GM21717 (cell line): ENCODE measurements around the gene KAT2A.

Source experiments
- ATAC-seq: cut with Tn5 transposase; IDR thresholded peaks from one replicate; pipeline ENCODE4 v1.9.1; 2021; ENCODE audit warnings: mild to moderate bottlenecking, moderate library complexity; ENCODE audit not compliant: unreplicated experiment

The KAT2A gene

GRCh38 chr17:42096360-42097111 is 24.6 kb downstream of the KAT2A start:
- no peak for ATAC-seq

- ATAC-seq, result no peak
Observed at GRCh38 chr17:42094375-42095069, 26.6 kb downstream of the KAT2A start.

- no peak for ATAC-seq
Observed at GRCh38 chr17:42092939-42093338, 28.2 kb downstream of the KAT2A start.

- no peak for ATAC-seq
Observed at GRCh38 chr17:42090964-42091790, 30.0 kb downstream of the KAT2A start.

GRCh38 chr17:42088736-42089135 is 32.4 kb downstream of the KAT2A start:
- ATAC-seq, result no peak

- no peak for ATAC-seq
Observed at GRCh38 chr17:42087736-42088705, 33.1 kb downstream of the KAT2A start.

- ATAC-seq, result no peak
Observed at GRCh38 chr17:42087042-42087701, 34.0 kb downstream of the KAT2A start.

GRCh38 chr17:42081516-42082129 is 39.5 kb downstream of the KAT2A start:
- no peak for ATAC-seq

- ATAC-seq, result no peak
Observed at GRCh38 chr17:42079541-42079940, 41.6 kb downstream of the KAT2A start.

- ATAC-seq, result no peak
Observed at GRCh38 chr17:42078396-42079043, 42.6 kb downstream of the KAT2A start.

- ATAC-seq, result no peak
Observed at GRCh38 chr17:42077755-42078154, 43.4 kb downstream of the KAT2A start.

GRCh38 chr17:42076797-42077559 is 44.2 kb downstream of the KAT2A start:
- ATAC-seq, result no peak

- no peak for ATAC-seq
Observed at GRCh38 chr17:42075789-42076188, 45.4 kb downstream of the KAT2A start.

GRCh38 chr17:42072323-42073187 is 48.6 kb downstream of the KAT2A start:
- no peak for ATAC-seq

- no peak for ATAC-seq
Observed at GRCh38 chr17:42071810-42072209, 49.4 kb downstream of the KAT2A start.

GRCh38 chr17:42068979-42069378 is 52.2 kb downstream of the KAT2A start:
- ATAC-seq, result no peak

GRCh38 chr17:42067371-42068091 is 53.6 kb downstream of the KAT2A start:
- no peak for ATAC-seq
